ENCODE measurements around the gene INPP4A. TPM values are rescaled to one million over a fixed set of nuclear protein-coding genes. Genes with fewer than 3 reads are reported as not detected.

The INPP4A gene
- total and polyA plus RNA-seq, 9 of the 15 experiments (the other 6 are each of a cell fraction or from before 2014, with no cell fraction given) = 1.8 to 15.7 (median 8.3) TPM

GRCh38 chr2:98492441-98492840, 47.8 kb downstream of the INPP4A start:
- TF ChIP-seq TAF15 (IDR thresholded peaks at IDR 0.05; ENCODE audit: low read depth, low read length) = no peak
- no peak for TF ChIP-seq HDAC1 (IDR thresholded peaks at IDR 0.05)
- Histone ChIP-seq H3K9me1 (ENCODE audit: control insufficient read depth, insufficient read depth, low read length) (no peaks in the 10 kb centered on the region), H3K4me2 (ENCODE audit: insufficient read depth, low read length) (no peak overlapping the region), H3K9ac (ENCODE audit: insufficient read depth in 1 of 2, low read depth in 2 of 2, low read length in 2 of 2) (no peak overlapping the region), H3K9me3 (replicated peaks; ENCODE audit: control insufficient read depth, insufficient read depth, low read depth, low read length) (peaks cover 3% of the 10 kb centered on the region; the same call in 1 of the 2 replicates), H3K36me3 (ENCODE audit: control insufficient read depth, insufficient read depth, low read length) (no peaks in the 10 kb centered on the region), H2AFZ (ENCODE audit: low read depth, low read length) (no peak overlapping the region), H3K4me3 (no peak overlapping the region), H3K27me3 (ENCODE audit: control insufficient read depth in 2 of 2, insufficient read depth in 2 of 2, low read length in 2 of 2) (no peaks in the 10 kb centered on the region), H3K79me2 (ENCODE audit: control insufficient read depth, insufficient read depth, low read length) (peaks cover 2% of the 10 kb centered on the region; the same call in 1 of the 3 replicates), H3K27ac (ENCODE audit: extremely low read depth, low read depth, low read length) (no peak overlapping the region), H4K20me1 (replicated peaks; ENCODE audit: control insufficient read depth, insufficient read depth, low read length) (no peaks in the 10 kb centered on the region), H3K4me1 (replicated peaks in 1 of 2; ENCODE audit: control insufficient read depth in 2 of 2, insufficient read depth in 2 of 2, low read length in 2 of 2) (no peaks in the 10 kb centered on the region; a peak in 1 of 5 replicates)
- in situ Hi-C loops (cut with MboI) (no loop called here), intact Hi-C loops (cut with micrococcal nuclease) (no loop called here)
- DNase-seq (ENCODE audit: extremely low read depth in 1 of 4, low spot score in 3 of 4) (no peak), ATAC-seq (no peak), FAIRE-seq (no peak)
- 62% methylated on average over 3 of the region's 3 CpGs for WGBS (ENCODE audit: insufficient coverage, low coverage, missing lambda C conversion rate)
- BruUV-seq (replicated peaks) = no TSS peak
- ChIA-PET POLR2A (interaction anchor here (0.6 to 0.8 kb wide), 2 partner anchors 25 to 71 kb away, joined by 4 read pairs; no protein-coding TSS in a partner anchor), CTCF (ENCODE audit: low intra/inter-chr PET ratio) (no interaction called here)

- H3K9ac ChIP-seq (ENCODE audit: insufficient read depth in 1 of 2, low read depth in 2 of 2, low read length in 2 of 2) = no peak overlapping the region
- no peak overlapping the region for H2AFZ ChIP-seq (ENCODE audit: low read depth, low read length)
- H3K9me1 ChIP-seq (ENCODE audit: control insufficient read depth, insufficient read depth, low read length) = no peaks in the 10 kb centered on the region
- no peak overlapping the region for H3K4me2 ChIP-seq (ENCODE audit: insufficient read depth, low read length)
- H3K4me1 ChIP-seq (replicated peaks in 1 of 2; ENCODE audit: control insufficient read depth in 2 of 2, insufficient read depth in 2 of 2, low read length in 2 of 2) = no peaks in the 10 kb centered on the region
- no peak overlapping the region for H3K27ac ChIP-seq (ENCODE audit: extremely low read depth, low read depth, low read length)
- intact Hi-C loops (cut with micrococcal nuclease) = no loop called here
- FAIRE-seq = no peak
- no peak overlapping the region for H3K4me3 ChIP-seq
- BruUV-seq (replicated peaks) = no TSS peak
- no peaks in the 10 kb centered on the region for H4K20me1 ChIP-seq (replicated peaks; ENCODE audit: control insufficient read depth, insufficient read depth, low read length)
- ChIA-PET CTCF (ENCODE audit: low intra/inter-chr PET ratio) (no interaction called here), POLR2A (interaction anchor here (1.1 kb wide), 1 partner anchor 10 kb away, joined by 4 read pairs; no protein-coding TSS in a partner anchor)
- no peak for DNase-seq (ENCODE audit: extremely low read depth in 1 of 4, low spot score in 3 of 4)
- no peaks in the 10 kb centered on the region for H3K36me3 ChIP-seq (ENCODE audit: control insufficient read depth, insufficient read depth, low read length)
- H3K79me2 ChIP-seq (ENCODE audit: control insufficient read depth, insufficient read depth, low read length) = no peaks in the 10 kb centered on the region
- no peak for ATAC-seq
- H3K27me3 ChIP-seq (ENCODE audit: control insufficient read depth in 2 of 2, insufficient read depth in 2 of 2, low read length in 2 of 2) = no peaks in the 10 kb centered on the region
- in situ Hi-C loops (cut with MboI) = no loop called here
- TF ChIP-seq CHCHD3 (CRISPR knock-in tag; IDR thresholded peaks at IDR 0.05) = no peak
- TF ChIP-seq ZFP1 (CRISPR knock-in tag; IDR thresholded peaks at IDR 0.05) = peak; percentile 85
- H3K9me3 ChIP-seq (replicated peaks; ENCODE audit: control insufficient read depth, insufficient read depth, low read depth, low read length) = peaks cover 3% of the 10 kb centered on the region; the same call in 1 of the 2 replicates
Observed at GRCh38 chr2:98494699-98495098, 50.0 kb downstream of the INPP4A start.
